Testis (tissue), 3 donors: ENCODE results near the gene NAPG. TPM values are rescaled to one million over a fixed set of nuclear protein-coding genes. Genes with fewer than 3 reads are reported as not detected.

Source experiments
- DNase-seq: peaks from one replicate; pipeline ENCODE4 v3.0.0-alpha.2; 2019
- H3K27ac ChIP-seq, 2 donors: fragments of 200-600 bp; sonication (generic); one replicate each; pipeline ENCODE4 v1.5.1; 2019
- H3K27me3 ChIP-seq: fragments of 200-600 bp; sonication (generic); one replicate; pipeline ENCODE4 v1.5.1; 2019
- H3K36me3 ChIP-seq: fragments of 200-600 bp; sonication (generic); one replicate; pipeline ENCODE4 v1.5.1; 2017; ENCODE audit warnings: low read depth; ENCODE audit errors: missing control alignments
- H3K4me1 ChIP-seq: fragments of 200-600 bp; sonication (generic); one replicate; pipeline ENCODE4 v1.5.1; 2019
- H3K4me3 ChIP-seq, 2 donors: fragments of 200-600 bp; sonication (generic); one replicate each; pipeline ENCODE4 v1.5.1; 2017 to 2019
- H3K9me3 ChIP-seq: fragments of 200-600 bp; sonication (generic); one replicate; pipeline ENCODE4 v1.5.1; 2017
- POLR2A ChIP-seq: fragments of 450-650 bp; IDR thresholded peaks from one replicate; pipeline ENCODE4 v1.6.1; 2017; ENCODE audit warnings: antibody characterized with exemption, mild to moderate bottlenecking, moderate library complexity
- WGBS, 2 donors: methylation state at CpG; one replicate each; pipeline ENCODE4 v1.1.5; 2018; 5-methylcytosine and 5-hydroxymethylcytosine counted together
- intact Hi-C: fragments of 100-400 bp; cut with DNase I; formaldehyde crosslinking; loops from one replicate; pipeline ENCODE4 v1.15.1; 2023; ENCODE audit warnings: low total_unique reads
- polyA plus RNA-seq: library from polyadenylated mRNA; stranded (reverse); fragments of 350-450 nt; fragmentation: Illumina TruSeq; extraction: RNeasy Lipid Tissue Mini Kit (QIAGEN cat#74804); gene quantifications from one replicate; pipeline ENCODE4 v1.2.3, GENCODE V29; 2014; ENCODE audit warnings: low read depth, low replicate concordance; ENCODE audit not compliant: insufficient read depth
- total RNA-seq, 2 donors: library from RNA; depleted of rRNA; stranded (reverse); fragments of >200 nt; gene quantifications; one replicate each; pipeline ENCODE4 v1.2.3, GENCODE V29; 2016
- TF ChIP-seq, protein P1 (sequence below), 3 experiments: fragments of 450-650 bp in 2 of 3; fragments of 200-600 bp in 1 of 3; sonication (generic) in 1 of 3; IDR thresholded peaks; one replicate each; pipeline ENCODE4 v1.5.1; 2016 to 2019; ENCODE audit warnings: antibody characterized with exemption in 3 of 3, mild to moderate bottlenecking in 2 of 3, moderate library complexity in 1 of 3

The NAPG gene
- total and polyA plus RNA-seq, 3 donors from 2014 or later = 19.5 to 40.3 (median 33.5) TPM

DNA sequence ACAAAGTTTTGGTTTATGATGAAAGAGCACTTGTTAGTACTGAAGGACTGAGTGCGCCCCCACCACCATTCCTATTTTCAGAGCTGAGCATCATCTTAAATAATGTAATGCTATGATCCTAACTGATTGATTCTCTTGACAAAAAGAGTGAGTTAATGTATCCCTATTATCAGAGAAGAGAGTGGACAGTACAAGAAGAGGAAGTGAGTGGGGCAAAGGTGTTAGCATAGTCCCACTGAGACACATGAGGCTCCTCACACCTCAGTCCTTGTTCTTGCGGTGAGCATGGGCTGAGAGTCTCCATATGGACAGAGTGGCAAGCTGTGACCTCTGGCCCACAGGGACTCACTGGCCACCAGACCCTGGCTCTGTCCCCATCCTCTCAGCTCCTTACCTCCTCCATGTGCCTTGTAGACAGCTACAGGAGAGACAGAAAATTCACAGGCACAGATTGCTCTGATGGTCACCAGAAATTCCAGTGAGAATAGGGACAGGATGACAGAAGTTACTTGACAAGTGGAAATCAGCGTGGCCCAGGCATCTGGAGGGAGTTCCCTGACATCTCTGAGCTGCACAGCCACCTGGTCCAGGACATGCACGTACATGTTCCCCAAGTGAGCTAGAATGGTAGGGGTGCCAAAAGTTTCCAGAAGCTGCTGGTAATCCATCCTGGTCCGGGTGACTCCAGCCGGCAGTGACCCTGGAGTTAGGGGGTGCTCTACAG lies 32.6 kb downstream of the NAPG start:
- Histone ChIP-seq H3K4me3 (no peak overlapping the region), H3K9me3 (no peaks in the 10 kb centered on the region), H3K27ac (no peak overlapping the region), H3K36me3 (no peaks in the 10 kb centered on the region), H3K27me3 (no peaks in the 10 kb centered on the region), H3K4me1 (no peaks in the 10 kb centered on the region)
- intact Hi-C loops = no loop called here
- TF ChIP-seq, protein P1, sequence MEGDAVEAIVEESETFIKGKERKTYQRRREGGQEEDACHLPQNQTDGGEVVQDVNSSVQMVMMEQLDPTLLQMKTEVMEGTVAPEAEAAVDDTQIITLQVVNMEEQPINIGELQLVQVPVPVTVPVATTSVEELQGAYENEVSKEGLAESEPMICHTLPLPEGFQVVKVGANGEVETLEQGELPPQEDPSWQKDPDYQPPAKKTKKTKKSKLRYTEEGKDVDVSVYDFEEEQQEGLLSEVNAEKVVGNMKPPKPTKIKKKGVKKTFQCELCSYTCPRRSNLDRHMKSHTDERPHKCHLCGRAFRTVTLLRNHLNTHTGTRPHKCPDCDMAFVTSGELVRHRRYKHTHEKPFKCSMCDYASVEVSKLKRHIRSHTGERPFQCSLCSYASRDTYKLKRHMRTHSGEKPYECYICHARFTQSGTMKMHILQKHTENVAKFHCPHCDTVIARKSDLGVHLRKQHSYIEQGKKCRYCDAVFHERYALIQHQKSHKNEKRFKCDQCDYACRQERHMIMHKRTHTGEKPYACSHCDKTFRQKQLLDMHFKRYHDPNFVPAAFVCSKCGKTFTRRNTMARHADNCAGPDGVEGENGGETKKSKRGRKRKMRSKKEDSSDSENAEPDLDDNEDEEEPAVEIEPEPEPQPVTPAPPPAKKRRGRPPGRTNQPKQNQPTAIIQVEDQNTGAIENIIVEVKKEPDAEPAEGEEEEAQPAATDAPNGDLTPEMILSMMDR (IDR thresholded peaks at IDR 0.05) = no peak
- no peak for TF ChIP-seq POLR2A
- WGBS, 2 donors = 82 to 88% methylated on average over 5 to 6 of the region's 6 CpGs
- no peak for DNase-seq

DNA sequence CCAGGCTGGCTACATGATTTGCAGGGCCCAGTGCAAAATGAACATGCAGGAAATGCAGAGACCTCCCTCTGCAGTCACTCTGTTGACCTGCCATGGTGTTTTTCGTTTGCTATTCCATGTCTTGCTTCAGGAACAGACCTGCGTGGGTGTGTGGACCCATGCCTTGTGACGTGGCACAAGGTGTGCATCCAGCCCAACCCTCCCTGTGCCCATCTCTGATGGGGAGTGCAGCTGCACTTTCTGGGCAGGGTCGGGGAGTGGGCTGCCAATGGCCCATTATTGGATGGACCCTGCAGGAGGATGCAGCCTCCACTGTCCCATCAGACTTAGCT lies 33.1 kb downstream of the NAPG start:
- WGBS, 2 donors = 82 to 98% methylated on average over 3 to 4 of the region's 4 CpGs
- no peak overlapping the region for H3K4me3 ChIP-seq
- intact Hi-C loops = no loop called here
- no peaks in the 10 kb centered on the region for H3K4me1 ChIP-seq
- H3K9me3 ChIP-seq = no peaks in the 10 kb centered on the region
- TF ChIP-seq, protein P1 (IDR thresholded peaks at IDR 0.05) = no peak
- TF ChIP-seq POLR2A = no peak
- no peak for DNase-seq
- no peaks in the 10 kb centered on the region for H3K36me3 ChIP-seq
- H3K27me3 ChIP-seq = no peaks in the 10 kb centered on the region
- no peak overlapping the region for H3K27ac ChIP-seq

DNA sequence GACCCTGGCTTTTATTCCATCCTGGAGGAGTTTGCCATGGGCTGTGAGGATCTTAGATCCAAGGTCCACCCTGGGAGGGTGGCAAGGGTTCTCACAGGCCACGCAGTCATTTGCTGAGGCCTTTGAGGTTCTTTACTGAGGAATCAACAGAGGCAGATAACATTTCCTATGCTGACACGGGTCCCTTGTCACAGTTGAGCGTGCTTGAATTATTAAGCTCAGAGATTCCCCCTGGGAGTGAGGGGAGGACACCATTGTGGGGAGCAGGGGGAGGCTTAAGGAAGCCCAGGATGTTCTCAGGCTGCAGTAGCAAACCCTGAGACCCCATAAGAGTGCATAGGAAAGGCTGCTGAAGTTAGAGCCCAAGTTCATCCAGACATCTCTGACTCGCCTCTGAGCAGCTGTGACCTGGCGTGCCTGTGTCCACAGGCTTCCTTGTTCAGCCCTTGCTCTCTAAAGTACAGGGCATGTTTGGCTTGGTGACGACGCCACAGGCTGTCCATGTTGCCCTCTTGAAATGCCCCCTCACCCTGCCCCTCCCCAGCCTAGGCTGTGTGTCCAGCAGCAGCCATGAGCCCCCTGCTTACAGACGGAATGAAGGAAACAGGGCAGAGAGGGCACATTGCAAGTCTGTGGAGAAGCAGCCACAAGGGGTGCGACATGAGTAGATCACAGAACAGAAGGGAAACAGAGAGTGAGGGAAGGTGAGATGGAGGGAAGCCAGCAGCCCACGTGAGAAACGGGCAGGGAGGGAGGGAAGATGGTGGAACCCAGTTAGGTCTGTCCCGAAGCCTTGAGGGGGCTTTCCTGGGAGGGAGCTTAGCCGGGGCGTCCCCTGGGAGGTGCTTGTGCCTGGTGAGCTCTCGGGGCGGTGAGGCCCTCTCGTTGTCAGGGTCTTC lies 34.0 kb downstream of the NAPG start:
- no peak for TF ChIP-seq POLR2A
- TF ChIP-seq, protein P1 (IDR thresholded peaks at IDR 0.05) = no peak
- Histone ChIP-seq H3K4me3 (no peak overlapping the region), H3K9me3 (no peaks in the 10 kb centered on the region), H3K36me3 (no peaks in the 10 kb centered on the region), H3K27ac (no peak overlapping the region), H3K27me3 (no peaks in the 10 kb centered on the region), H3K4me1 (no peaks in the 10 kb centered on the region)
- DNase-seq = no peak
- intact Hi-C loops = no loop called here
- 51 to 53% methylated on average over 13 to 17 of the region's 17 CpGs for WGBS, 2 donors

DNA sequence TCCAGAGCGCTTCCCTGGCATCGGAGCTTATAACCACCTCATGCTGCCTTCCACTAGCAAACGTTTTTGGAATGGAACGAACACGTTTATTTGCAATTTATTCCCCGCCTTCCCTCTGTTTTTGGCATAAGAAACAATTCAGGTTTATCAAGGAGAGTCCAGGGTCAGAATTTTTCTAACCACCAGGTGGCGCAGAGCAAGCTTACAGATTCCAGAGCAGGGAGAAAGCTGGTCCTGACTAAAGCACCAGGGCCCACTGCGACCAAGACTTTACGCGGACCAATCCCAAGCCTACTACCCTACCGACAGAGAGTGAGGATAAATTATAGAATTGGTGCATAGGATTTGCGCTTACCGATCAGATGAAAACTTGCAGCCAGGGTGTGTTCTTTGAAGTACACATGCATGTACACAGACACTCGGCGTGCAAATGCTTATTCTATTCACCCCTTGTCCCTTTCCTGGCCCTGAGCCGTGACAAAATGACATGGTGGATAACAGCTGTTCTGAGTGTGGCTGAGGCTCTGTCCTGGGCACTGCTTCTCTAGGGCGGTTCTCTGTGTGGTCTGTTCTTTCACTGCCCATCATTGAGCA lies 34.7 kb downstream of the NAPG start:
- no peaks in the 10 kb centered on the region for H3K27me3 ChIP-seq
- TF ChIP-seq, protein P1 (IDR thresholded peaks at IDR 0.05) = peak; percentile 67 to 84 (median 76)
- no peak for TF ChIP-seq POLR2A
- peak; percentile 88 for DNase-seq
- H3K9me3 ChIP-seq = no peaks in the 10 kb centered on the region
- no peaks in the 10 kb centered on the region for H3K4me1 ChIP-seq
- intact Hi-C loops = no loop called here
- 32 to 51% methylated on average over 14 to 17 of the region's 17 CpGs for WGBS, 2 donors
- H3K4me3 ChIP-seq = no peak overlapping the region
- H3K27ac ChIP-seq = no peak overlapping the region
- no peaks in the 10 kb centered on the region for H3K36me3 ChIP-seq
